Sigmoid colon (tissue), 4 donors: Measurements from ENCODE around the gene VPS50.

Source experiments
- CTCF ChIP-seq, 4 experiments: fragments of 450-650 bp in 3 of 4; fragments of 200-600 bp in 1 of 4; IDR thresholded peaks; one replicate each; pipeline ENCODE4 v1.5.1; 2016 to 2019; ENCODE audit warnings: antibody characterized with exemption in 4 of 4, mild to moderate bottlenecking in 3 of 4, moderate library complexity in 2 of 4
- EP300 ChIP-seq, 4 donors: sonication (generic); formaldehyde crosslinking; IDR thresholded peaks; one replicate each; pipeline ENCODE4 v1.6.1; 2017; ENCODE audit warnings: antibody characterized with exemption in 4 of 4

GRCh38 chr7:93203496-93203895 lies 28.7 kb upstream of the VPS50 start:
- no peak for TF ChIP-seq EP300 (IDR thresholded peaks at IDR 0.05)
- TF ChIP-seq CTCF (IDR thresholded peaks at IDR 0.05), result no peak
